Urinary bladder (tissue), 4 donors: ENCODE data around the gene LMBR1. TPM values are rescaled to one million over a fixed set of nuclear protein-coding genes. Genes with fewer than 3 reads are reported as not detected.
"Not testable (repeated sequence)": the region's sequence is repeated elsewhere in the genome, so short reads cannot be mapped to it uniquely, and the experiment has no call there.

Experiments used
- DNase-seq: peaks from one replicate; pipeline ENCODE4 v3.0.0-alpha.2; 2015; ENCODE audit errors: extremely low spot score
- H3K27ac ChIP-seq: one replicate; pipeline ENCODE4 v1.5.1; 2013; ENCODE audit warnings: low read depth, mild to moderate bottlenecking, moderate library complexity
- H3K36me3 ChIP-seq: one replicate; pipeline ENCODE4 v1.6.1; 2013; ENCODE audit warnings: mild to moderate bottlenecking, moderate library complexity; ENCODE audit not compliant: insufficient read depth
- H3K4me1 ChIP-seq: one replicate; pipeline ENCODE4 v1.6.1; 2013; ENCODE audit warnings: mild to moderate bottlenecking, moderate library complexity; ENCODE audit not compliant: insufficient read depth
- H3K4me3 ChIP-seq: one replicate; pipeline ENCODE4 v1.5.1; 2013; ENCODE audit warnings: low read depth, low read length
- WGBS: extraction: QIAGEN DNeasy Blood & Tissue Kit; methylation state at CpG from one replicate; pipeline ENCODE4 v1.1.7; 2013; 5-methylcytosine and 5-hydroxymethylcytosine counted together
- polyA plus RNA-seq: library from polyadenylated mRNA; stranded (reverse); fragments of 200-250 nt; gene quantifications from one replicate; pipeline ENCODE4 v1.2.3, GENCODE V29; 2013
- total RNA-seq: library from RNA; depleted of rRNA; stranded (reverse); fragments of >200 nt; gene quantifications from one replicate; pipeline ENCODE4 v1.2.3, GENCODE V29; 2014
- donor health status: healthy with polysubstance abuse.
- donor health status: healthy.

LMBR1 gene, protein sequence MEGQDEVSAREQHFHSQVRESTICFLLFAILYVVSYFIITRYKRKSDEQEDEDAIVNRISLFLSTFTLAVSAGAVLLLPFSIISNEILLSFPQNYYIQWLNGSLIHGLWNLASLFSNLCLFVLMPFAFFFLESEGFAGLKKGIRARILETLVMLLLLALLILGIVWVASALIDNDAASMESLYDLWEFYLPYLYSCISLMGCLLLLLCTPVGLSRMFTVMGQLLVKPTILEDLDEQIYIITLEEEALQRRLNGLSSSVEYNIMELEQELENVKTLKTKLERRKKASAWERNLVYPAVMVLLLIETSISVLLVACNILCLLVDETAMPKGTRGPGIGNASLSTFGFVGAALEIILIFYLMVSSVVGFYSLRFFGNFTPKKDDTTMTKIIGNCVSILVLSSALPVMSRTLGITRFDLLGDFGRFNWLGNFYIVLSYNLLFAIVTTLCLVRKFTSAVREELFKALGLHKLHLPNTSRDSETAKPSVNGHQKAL
- total RNA-seq (120 TPM), polyA plus RNA-seq (25.8 TPM)

- Histone ChIP-seq H3K27ac (peak within 1 kb of the TSS; percentile 97), H3K4me3 (peak within 1 kb of the TSS; percentile 97), H3K36me3 (no peaks in the 10 kb centered on the region), H3K4me1 (peaks cover 2% of the 10 kb centered on the region)
- WGBS: under 1% methylated on average over 94 of the region's 97 CpGs
- peak; percentile 79 for DNase-seq
Observed at GRCh38 chr7:156892821-156893706, at the start of gene LMBR1. TSS of gene LMBR1 (minus strand) at chr7:156893183. CDS start at chr7:156892993, 190 bp downstream.

DNA sequence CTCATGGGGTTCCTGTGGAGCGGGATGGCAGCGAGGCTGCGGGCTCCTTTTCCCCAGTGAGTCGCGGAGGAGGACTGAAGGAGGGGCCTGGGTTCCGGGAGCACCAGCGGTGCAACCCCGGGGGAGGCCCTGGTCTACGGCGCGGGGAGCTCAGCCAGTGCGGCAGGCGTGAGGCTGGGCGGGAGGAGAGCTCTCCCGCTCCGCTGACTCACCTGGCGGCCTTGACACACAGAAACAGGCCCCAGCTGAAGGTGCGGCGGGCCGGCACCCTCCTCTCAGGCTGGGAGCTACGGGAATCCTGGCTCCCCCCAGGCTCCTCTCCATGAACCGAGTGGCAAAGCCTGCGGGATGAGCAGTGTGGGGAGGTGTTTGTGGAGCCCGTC lies 49.7 kb upstream of the LMBR1 start:
- H3K4me1 ChIP-seq: no peaks in the 10 kb centered on the region
- WGBS: 34% methylated on average over 24 of the region's 24 CpGs
- H3K36me3 ChIP-seq: no peaks in the 10 kb centered on the region
- DNase-seq: no peak
- no peak overlapping the region for H3K4me3 ChIP-seq
- no peak overlapping the region for H3K27ac ChIP-seq

DNA sequence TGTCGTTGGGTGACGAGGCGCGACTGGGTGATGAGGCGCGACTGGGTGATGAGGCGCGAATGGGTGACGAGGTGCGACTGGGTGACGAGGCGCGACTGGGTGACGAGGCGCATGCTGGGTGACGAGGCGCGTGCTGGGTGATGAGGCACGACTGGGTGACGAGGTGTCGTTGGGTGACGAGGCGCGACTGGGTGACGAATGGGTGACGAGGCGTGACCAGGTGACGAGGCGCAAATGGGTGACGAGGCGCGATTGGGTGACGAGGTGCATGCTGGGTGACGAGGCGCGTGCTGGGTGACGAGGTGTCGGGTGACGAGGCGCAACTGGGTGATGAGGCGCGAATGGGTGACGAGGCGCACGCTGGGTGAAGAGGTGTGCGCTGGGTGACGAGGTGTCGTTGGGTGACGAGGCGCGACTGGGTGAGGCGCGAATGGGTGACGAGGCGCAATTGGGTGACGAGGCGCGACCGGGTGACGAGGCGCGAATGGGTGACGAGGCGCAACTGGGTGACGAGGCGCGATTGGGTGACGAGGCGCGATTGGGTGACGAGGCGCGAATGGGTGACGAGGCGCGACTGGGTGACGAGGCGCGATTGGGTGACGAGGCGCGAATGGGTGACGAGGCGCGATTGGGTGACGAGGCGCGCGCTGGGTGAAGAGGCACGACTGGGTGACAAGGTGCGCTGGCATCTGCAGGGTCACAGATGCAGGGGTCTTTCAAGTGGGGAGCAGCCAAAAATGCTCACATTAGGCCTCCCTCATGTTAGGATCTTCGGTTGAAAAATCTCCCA lies 48.6 kb upstream of the LMBR1 start:
- DNase-seq: no peak
- WGBS: 98% methylated on average over 92 of the region's 92 CpGs
- no peaks in the 10 kb centered on the region for H3K4me1 ChIP-seq
- H3K4me3 ChIP-seq: no peak overlapping the region
- H3K27ac ChIP-seq: no peak overlapping the region
- H3K36me3 ChIP-seq: no peaks in the 10 kb centered on the region

DNA sequence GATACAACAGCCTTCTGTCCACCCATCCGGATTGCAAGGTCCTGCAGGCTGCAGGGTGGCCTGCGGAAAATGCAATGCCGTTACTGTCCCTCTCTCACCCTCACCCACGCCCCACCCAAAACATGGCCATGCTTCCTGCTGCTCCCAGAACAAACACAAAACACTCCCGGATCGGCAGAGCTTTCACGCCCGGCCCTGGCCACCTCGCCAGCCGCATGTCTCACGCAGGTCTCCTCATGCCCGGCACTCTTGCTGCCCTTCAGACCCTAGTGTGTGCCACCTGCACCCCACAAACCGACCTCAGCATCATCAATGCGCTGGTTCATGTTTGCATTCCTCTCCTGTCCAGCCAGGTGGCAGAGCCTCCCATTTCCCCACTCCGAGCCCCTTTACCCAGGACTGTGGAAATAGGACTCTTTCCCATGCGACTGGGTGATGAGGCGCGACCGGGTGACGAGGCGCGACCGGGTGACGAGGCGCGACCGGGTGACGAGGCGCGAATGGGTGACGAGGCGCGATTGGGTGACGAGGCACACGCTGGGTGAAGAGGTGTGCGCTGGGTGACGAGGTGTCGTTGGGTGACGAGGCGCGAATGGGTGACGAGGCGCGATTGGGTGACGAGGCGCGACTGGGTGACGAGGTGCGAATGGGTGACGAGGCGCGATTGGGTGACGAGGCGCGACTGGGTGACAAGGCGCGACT lies 47.6 kb upstream of the LMBR1 start:
- WGBS: 96% methylated on average over 57 of the region's 57 CpGs
- Histone ChIP-seq H3K4me3 (no peak overlapping the region), H3K36me3 (no peaks in the 10 kb centered on the region), H3K4me1 (no peaks in the 10 kb centered on the region), H3K27ac (no peak overlapping the region)
- DNase-seq: no peak

GRCh38 chr7:156936766-156937165 lies 43.8 kb upstream of the LMBR1 start:
- not testable (repeated sequence) for H3K4me3 ChIP-seq, H3K36me3 ChIP-seq, DNase-seq, H3K4me1 ChIP-seq, H3K27ac ChIP-seq
- WGBS: 94% methylated on average over 3 of the region's 3 CpGs

DNA sequence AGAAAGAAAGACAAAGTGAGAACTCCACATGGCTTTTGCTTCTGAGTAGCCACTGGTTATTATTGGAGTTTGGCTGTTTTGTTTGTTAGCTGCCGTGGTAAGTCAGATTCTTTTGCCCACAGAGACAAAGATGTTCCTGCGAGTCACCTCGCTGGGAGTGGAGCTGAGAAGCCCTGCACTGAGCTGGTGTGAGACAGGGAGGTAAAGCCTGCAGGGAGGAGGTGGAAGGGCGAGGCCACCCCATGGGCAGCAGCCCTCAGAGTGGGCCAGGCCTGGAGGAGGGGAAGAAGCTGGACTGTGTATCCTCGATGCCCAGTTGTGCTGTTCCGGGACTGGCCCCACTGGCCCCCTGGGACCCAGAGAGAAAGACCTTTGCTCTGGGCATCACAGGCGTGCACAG lies 42.3 kb upstream of the LMBR1 start:
- Histone ChIP-seq H3K4me3 (no peak overlapping the region), H3K36me3 (no peaks in the 10 kb centered on the region), H3K27ac (no peak overlapping the region), H3K4me1 (no peaks in the 10 kb centered on the region)
- no peak for DNase-seq
- 81% methylated on average over 7 of the region's 7 CpGs for WGBS

GRCh38 chr7:156932006-156932405 lies 39.0 kb upstream of the LMBR1 start:
- H3K27ac ChIP-seq: no peak overlapping the region
- 10% methylated on average over 7 of the region's 7 CpGs for WGBS
- no peak for DNase-seq

GRCh38 chr7:156929789-156930539 lies 37.0 kb upstream of the LMBR1 start:
- H3K36me3 ChIP-seq: no peaks in the 10 kb centered on the region
- WGBS: 64% methylated on average over 16 of the region's 16 CpGs
- no peak for DNase-seq
- no peaks in the 10 kb centered on the region for H3K4me1 ChIP-seq
- no peak overlapping the region for H3K27ac ChIP-seq
- no peak overlapping the region for H3K4me3 ChIP-seq

More at GRCh38 chr7:156932006-156932405, 39.0 kb upstream of the LMBR1 start:
- Histone ChIP-seq H3K4me1 (no peaks in the 10 kb centered on the region), H3K4me3 (no peak overlapping the region), H3K36me3 (no peaks in the 10 kb centered on the region)

GRCh38 chr7:156928406-156928747 lies 35.4 kb upstream of the LMBR1 start:
- Histone ChIP-seq H3K4me1 (no peaks in the 10 kb centered on the region), H3K27ac (no peak overlapping the region), H3K4me3 (no peak overlapping the region), H3K36me3 (no peaks in the 10 kb centered on the region)
- no peak for DNase-seq
- WGBS: 28% methylated on average over 5 of the region's 5 CpGs

GRCh38 chr7:156927571-156928405 lies 34.8 kb upstream of the LMBR1 start:
- Histone ChIP-seq H3K36me3 (no peaks in the 10 kb centered on the region), H3K4me1 (no peaks in the 10 kb centered on the region), H3K27ac (no peak overlapping the region), H3K4me3 (no peak overlapping the region)
- WGBS: 27% methylated on average over 17 of the region's 17 CpGs
- no peak for DNase-seq

- not testable (repeated sequence) for DNase-seq, H3K36me3 ChIP-seq, H3K4me1 ChIP-seq
Observed at GRCh38 chr7:156925821-156926220, 32.8 kb upstream of the LMBR1 start.

DNA sequence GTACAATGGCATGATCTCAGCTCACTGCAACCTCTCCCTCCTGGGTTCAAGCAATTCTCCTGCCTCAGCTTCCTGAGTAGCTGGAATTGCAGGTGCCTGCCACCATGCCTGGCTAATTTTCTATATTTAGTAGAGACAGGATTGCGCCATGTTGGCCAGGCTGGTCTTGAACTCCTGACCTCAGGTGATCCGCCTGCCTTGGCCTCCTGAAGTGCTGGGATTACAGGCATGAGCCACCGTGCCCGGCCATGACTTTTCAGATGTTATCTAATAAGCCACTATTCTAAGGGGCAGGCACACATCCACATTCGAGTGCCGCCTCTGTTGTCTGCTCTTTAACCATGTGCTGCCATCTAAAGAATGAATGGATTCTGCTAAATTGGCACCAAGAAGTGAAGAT lies 29.3 kb upstream of the LMBR1 start:
- 58% methylated on average over 6 of the region's 6 CpGs for WGBS
- H3K27ac ChIP-seq, DNase-seq, H3K36me3 ChIP-seq, H3K4me1 ChIP-seq, H3K4me3 ChIP-seq: not testable (repeated sequence)

More at GRCh38 chr7:156925821-156926220, 32.8 kb upstream of the LMBR1 start:
- WGBS: 91% methylated on average over 12 of the region's 12 CpGs
- not testable (repeated sequence) for H3K4me3 ChIP-seq, H3K27ac ChIP-seq
